Umbilical cord (tissue), 2 donors: ENCODE results near the gene UNC119B. TPM values are rescaled to one million over a fixed set of nuclear protein-coding genes. Genes with fewer than 3 reads are reported as not detected.

Source experiments
- DNase-seq: peaks from one replicate; pipeline ENCODE4 v3.0.0-alpha.2; 2015; ENCODE audit warnings: low spot score
- total RNA-seq: library from RNA; depleted of rRNA; stranded (reverse); fragments of >200 nt; gene quantifications from one replicate; pipeline ENCODE4 v1.2.3, GENCODE V29; 2014; ENCODE audit warnings: low replicate concordance; ENCODE audit not compliant: insufficient read depth

UNC119B gene
- total RNA-seq, 1 donor from 2014 or later, result 16.4 TPM

- DNase-seq, result no peak
Observed at GRCh38 chr12:120687578-120688289, 22.5 kb upstream of the UNC119B start.

- DNase-seq, result peak; percentile 50
Observed at GRCh38 chr12:120688527-120689071, 21.7 kb upstream of the UNC119B start.

- no peak for DNase-seq
Observed at GRCh38 chr12:120689397-120690082, 20.7 kb upstream of the UNC119B start.

- no peak for DNase-seq
Observed at GRCh38 chr12:120690083-120690450, 20.2 kb upstream of the UNC119B start.

GRCh38 chr12:120690978-120691377 is 19.3 kb upstream of the UNC119B start:
- no peak for DNase-seq

GRCh38 chr12:120692524-120693033 is 17.7 kb upstream of the UNC119B start:
- DNase-seq, result no peak

GRCh38 chr12:120693848-120694247 is 16.4 kb upstream of the UNC119B start:
- no peak for DNase-seq

- no peak for DNase-seq
Observed at GRCh38 chr12:120696626-120697025, 13.6 kb upstream of the UNC119B start.

- DNase-seq, result no peak
Observed at GRCh38 chr12:120697344-120697743, 12.9 kb upstream of the UNC119B start.

GRCh38 chr12:120698665-120699064 is 11.6 kb upstream of the UNC119B start:
- DNase-seq, result no peak

GRCh38 chr12:120699553-120699952 is 10.7 kb upstream of the UNC119B start:
- DNase-seq, result no peak

GRCh38 chr12:120700886-120701285 is 9.4 kb upstream of the UNC119B start:
- no peak for DNase-seq

- no peak for DNase-seq
Observed at GRCh38 chr12:120702637-120703036, 7.6 kb upstream of the UNC119B start.

- no peak for DNase-seq
Observed at GRCh38 chr12:120703311-120703942, 6.8 kb upstream of the UNC119B start.

GRCh38 chr12:120705618-120706017 is 4.6 kb upstream of the UNC119B start:
- DNase-seq, result no peak

- no peak for DNase-seq
Observed at GRCh38 chr12:120706029-120706428, 4.2 kb upstream of the UNC119B start.

- no peak for DNase-seq
Observed at GRCh38 chr12:120708651-120709050, 1.6 kb upstream of the UNC119B start.

- DNase-seq, result no peak
Observed at GRCh38 chr12:120710805-120711296, 593 bp downstream of the UNC119B start.

- DNase-seq, result no peak
Observed at GRCh38 chr12:120711411-120711810, 1.2 kb downstream of the UNC119B start.

GRCh38 chr12:120712610-120713009 is 2.4 kb downstream of the UNC119B start:
- no peak for DNase-seq

- peak; percentile 84 for DNase-seq
Observed at GRCh38 chr12:120713861-120714482, 3.7 kb downstream of the UNC119B start.

GRCh38 chr12:120718055-120718454 is 7.8 kb downstream of the UNC119B start:
- DNase-seq, result no peak
